Keratinocyte (primary cell): ENCODE measurements around the gene IVNS1ABP.

Experiments
- CTCF ChIP-seq, 3 experiments: IDR thresholded peaks in 1 of 3; conservative IDR thresholded peaks in 1 of 3; optimal IDR thresholded peaks in 1 of 3; 2 replicates in 2 of 3; 3 replicates in 1 of 3; pipeline versions ENCODE3 to v1.5.1; 2011; ENCODE audit warnings: low read length in 3 of 3, mild to moderate bottlenecking in 3 of 3, moderate library complexity in 2 of 3, control low read depth in 1 of 3, inconsistent platforms in 1 of 3; ENCODE audit not compliant: insufficient read depth in 2 of 3; ENCODE audit errors: extremely low read depth in 1 of 3
- EZH2 ChIP-seq: IDR thresholded peaks from one replicate; pipeline ENCODE4 v1.6.1; 2012; ENCODE audit warnings: inconsistent platforms, mild to moderate bottlenecking, low read length, moderate library complexity

DNA sequence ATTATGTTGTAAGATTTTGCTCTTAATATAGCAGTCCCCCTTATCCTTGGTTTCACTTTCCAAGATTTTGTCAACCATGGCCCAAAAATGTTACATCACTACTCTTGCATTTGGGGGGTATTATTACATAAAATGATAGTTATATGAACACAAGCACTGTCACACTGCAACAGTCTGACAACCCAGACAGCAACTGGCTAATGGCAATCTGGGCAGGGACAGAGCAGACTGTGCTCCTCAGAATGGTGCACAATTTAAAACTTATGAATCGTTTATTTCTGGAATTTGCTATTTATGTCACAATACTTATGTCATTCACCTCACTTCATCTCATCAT is 2.1 kb upstream of the IVNS1ABP start:
- TF ChIP-seq CTCF (optimal IDR thresholded peaks at IDR 0.05 in 1 of 3, IDR thresholded peaks at IDR 0.05 in 1 of 3, conservative IDR thresholded peaks at IDR 0.05 in 1 of 3; ENCODE audit: extremely low read depth in 1 of 3, insufficient read depth in 2 of 3, low read length in 3 of 3), result no peak
- TF ChIP-seq EZH2, result no peak
